Measurements from ENCODE around the gene ITPR2. TPM values are rescaled to one million over a fixed set of nuclear protein-coding genes. Genes with fewer than 3 reads are reported as not detected.

The ITPR2 gene
- polyA plus RNA-seq, 1 experiment: 3.4 TPM

- no peaks in the 10 kb centered on the region for H3K27me3 ChIP-seq (ENCODE audit: control insufficient read depth, insufficient read depth, low read length)
- H3K4me3 ChIP-seq (ENCODE audit: low read depth, low read length): no peak overlapping the region
- no peak overlapping the region for H3K27ac ChIP-seq (ENCODE audit: low read depth, low read length)
- CTCF ChIA-PET: no interaction called here
- POLR2A ChIA-PET: no interaction called here
- TF ChIP-seq, protein P1, sequence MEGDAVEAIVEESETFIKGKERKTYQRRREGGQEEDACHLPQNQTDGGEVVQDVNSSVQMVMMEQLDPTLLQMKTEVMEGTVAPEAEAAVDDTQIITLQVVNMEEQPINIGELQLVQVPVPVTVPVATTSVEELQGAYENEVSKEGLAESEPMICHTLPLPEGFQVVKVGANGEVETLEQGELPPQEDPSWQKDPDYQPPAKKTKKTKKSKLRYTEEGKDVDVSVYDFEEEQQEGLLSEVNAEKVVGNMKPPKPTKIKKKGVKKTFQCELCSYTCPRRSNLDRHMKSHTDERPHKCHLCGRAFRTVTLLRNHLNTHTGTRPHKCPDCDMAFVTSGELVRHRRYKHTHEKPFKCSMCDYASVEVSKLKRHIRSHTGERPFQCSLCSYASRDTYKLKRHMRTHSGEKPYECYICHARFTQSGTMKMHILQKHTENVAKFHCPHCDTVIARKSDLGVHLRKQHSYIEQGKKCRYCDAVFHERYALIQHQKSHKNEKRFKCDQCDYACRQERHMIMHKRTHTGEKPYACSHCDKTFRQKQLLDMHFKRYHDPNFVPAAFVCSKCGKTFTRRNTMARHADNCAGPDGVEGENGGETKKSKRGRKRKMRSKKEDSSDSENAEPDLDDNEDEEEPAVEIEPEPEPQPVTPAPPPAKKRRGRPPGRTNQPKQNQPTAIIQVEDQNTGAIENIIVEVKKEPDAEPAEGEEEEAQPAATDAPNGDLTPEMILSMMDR (IDR thresholded peaks at IDR 0.05; ENCODE audit: low read depth, low read length): no peak
- H3K9me3 ChIP-seq (ENCODE audit: control insufficient read depth, insufficient read depth, low read length): no peaks in the 10 kb centered on the region
- DNase-seq (ENCODE audit: low read depth, low spot score): no peak
Measured at GRCh38 chr12:26661399-26661798, 171.6 kb downstream of the ITPR2 start.

DNA sequence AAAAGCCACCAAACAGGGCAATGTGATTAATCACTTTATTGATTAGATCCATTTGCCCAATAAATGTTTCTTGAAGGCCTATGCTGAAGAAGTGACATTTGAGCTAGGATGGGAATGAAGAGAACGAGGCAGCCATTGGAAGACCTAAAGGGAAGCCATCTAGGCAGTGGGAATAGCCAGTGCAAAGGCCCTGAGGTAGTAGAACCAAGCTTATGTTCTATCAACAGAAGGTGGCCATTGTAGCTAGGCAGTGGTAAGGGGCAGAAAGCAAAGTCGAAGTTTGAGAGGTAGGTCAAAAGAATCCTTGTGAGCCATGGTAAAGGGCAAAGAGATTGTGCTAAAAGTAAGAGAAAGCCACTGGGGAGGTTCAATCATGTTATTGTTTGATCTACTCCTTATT lies 173.1 kb downstream of the ITPR2 start:
- Histone ChIP-seq H3K27ac (ENCODE audit: low read depth, low read length) (no peak overlapping the region), H3K4me3 (ENCODE audit: low read depth, low read length) (no peak overlapping the region), H3K27me3 (ENCODE audit: control insufficient read depth, insufficient read depth, low read length) (no peaks in the 10 kb centered on the region), H3K9me3 (ENCODE audit: control insufficient read depth, insufficient read depth, low read length) (no peaks in the 10 kb centered on the region)
- ChIA-PET POLR2A (no interaction called here), CTCF (interaction anchor here (0.8 to 1.5 kb wide), 2 partner anchors 9 to 541 kb away, joined by 3 to 4 read pairs; no protein-coding TSS in a partner anchor)
- TF ChIP-seq, protein P1 (IDR thresholded peaks at IDR 0.05; ENCODE audit: low read depth, low read length): no peak
- DNase-seq (ENCODE audit: low read depth, low spot score): no peak

DNA sequence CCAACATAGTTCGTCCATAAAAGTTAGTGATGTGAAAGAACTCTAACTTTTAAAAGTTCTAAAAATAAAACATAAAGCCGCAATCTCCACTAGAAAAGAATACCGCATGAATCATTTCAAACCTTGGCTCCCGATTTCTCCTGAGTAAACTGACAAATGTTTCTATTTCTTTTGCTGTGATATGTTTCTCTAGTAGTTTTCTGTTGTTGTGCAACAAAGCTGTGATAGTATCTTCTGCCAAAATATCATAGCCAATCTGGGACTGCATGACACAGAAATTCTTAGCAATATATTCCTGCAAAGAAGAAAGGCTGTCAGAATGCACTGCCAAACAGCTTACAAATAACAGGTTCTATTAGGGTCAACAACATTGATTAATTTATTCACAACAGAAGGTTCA lies 174.0 kb downstream of the ITPR2 start:
- TF ChIP-seq, protein P1 (IDR thresholded peaks at IDR 0.05; ENCODE audit: low read depth, low read length): no peak
- Histone ChIP-seq H3K27ac (ENCODE audit: low read depth, low read length) (no peak overlapping the region), H3K4me3 (ENCODE audit: low read depth, low read length) (no peak overlapping the region), H3K9me3 (ENCODE audit: control insufficient read depth, insufficient read depth, low read length) (no peaks in the 10 kb centered on the region), H3K27me3 (ENCODE audit: control insufficient read depth, insufficient read depth, low read length) (no peaks in the 10 kb centered on the region)
- DNase-seq (ENCODE audit: low read depth, low spot score): no peak
- CTCF ChIA-PET: interaction anchor here (0.5 to 1.5 kb wide), 3 partner anchors 226 to 540 kb away, joined by 3 to 4 read pairs (median 3); no protein-coding TSS in a partner anchor
- POLR2A ChIA-PET: no interaction called here

- ChIA-PET CTCF (interaction anchor here (0.9 kb wide), 2 partner anchors 25 to 536 kb away, joined by 3 read pairs; no protein-coding TSS in a partner anchor), POLR2A (no interaction called here)
- TF ChIP-seq, protein P1 (IDR thresholded peaks at IDR 0.05; ENCODE audit: low read depth, low read length): no peak
- H3K27ac ChIP-seq (ENCODE audit: low read depth, low read length): no peak overlapping the region
- no peaks in the 10 kb centered on the region for H3K9me3 ChIP-seq (ENCODE audit: control insufficient read depth, insufficient read depth, low read length)
- no peak for DNase-seq (ENCODE audit: low read depth, low spot score)
- no peaks in the 10 kb centered on the region for H3K27me3 ChIP-seq (ENCODE audit: control insufficient read depth, insufficient read depth, low read length)
- H3K4me3 ChIP-seq (ENCODE audit: low read depth, low read length): no peak overlapping the region
Measured at GRCh38 chr12:26654623-26655022, 178.4 kb downstream of the ITPR2 start.

- DNase-seq (ENCODE audit: low read depth, low spot score): peak; percentile 60
- no peaks in the 10 kb centered on the region for H3K9me3 ChIP-seq (ENCODE audit: control insufficient read depth, insufficient read depth, low read length)
- no peak overlapping the region for H3K27ac ChIP-seq (ENCODE audit: low read depth, low read length)
- ChIA-PET CTCF (interaction anchor here (0.6 to 4.0 kb wide), 22 partner anchors 8 to 620 kb away, joined by 3 to 44 read pairs (median 4); no protein-coding TSS in a partner anchor), POLR2A (interaction anchor here (0.6 to 1.6 kb wide), 2 partner anchors 21 to 1450 kb away, joined by 5 to 6 read pairs; no protein-coding TSS in a partner anchor)
- no peak overlapping the region for H3K4me3 ChIP-seq (ENCODE audit: low read depth, low read length)
- H3K27me3 ChIP-seq (ENCODE audit: control insufficient read depth, insufficient read depth, low read length): no peaks in the 10 kb centered on the region
- TF ChIP-seq, protein P1 (IDR thresholded peaks at IDR 0.05; ENCODE audit: low read depth, low read length): peak; percentile 85
Measured at GRCh38 chr12:26651566-26652188, 181.3 kb downstream of the ITPR2 start.
